Progenitor cell of endocrine pancreas (in vitro differentiated cells): ENCODE data around the gene PARP9. TPM values are rescaled to one million over a fixed set of nuclear protein-coding genes. Genes with fewer than 3 reads are reported as not detected.

ENCODE experiments used
- DNase-seq: peaks from one replicate; pipeline ENCODE4 v3.0.0; 2021; ENCODE audit warnings: low spot score; ENCODE audit not compliant: unreplicated experiment
- H3K27ac Mint-ChIP-seq: 2 replicates; pipeline ENCODE4 v1.8.0; 2021; ENCODE audit warnings: mild to moderate bottlenecking, moderate library complexity, mixed read lengths
- H3K27me3 Mint-ChIP-seq: 2 replicates; pipeline ENCODE4 v1.8.0; 2021; ENCODE audit warnings: mixed read lengths
- H3K36me3 Mint-ChIP-seq: 2 replicates; pipeline ENCODE4 v1.8.0; 2022; ENCODE audit warnings: mixed read lengths; ENCODE audit not compliant: insufficient read depth
- H3K4me1 Mint-ChIP-seq: 2 replicates; pipeline ENCODE4 v1.8.0; 2021; ENCODE audit warnings: low read depth, mixed read lengths
- H3K4me3 Mint-ChIP-seq: 2 replicates; pipeline ENCODE4 v1.8.0; 2021; ENCODE audit warnings: low read depth, mild to moderate bottlenecking, moderate library complexity, mixed read lengths
- H3K9me3 Mint-ChIP-seq: 2 replicates; pipeline ENCODE4 v1.8.0; 2021; ENCODE audit warnings: low read depth, mixed read lengths
- CTCF ChIP-seq: fragments of 200-600 bp; sonication (generic); IDR thresholded peaks from one replicate; pipeline ENCODE4 v1.5.0; 2021; ENCODE audit warnings: antibody characterized with exemption, mild to moderate bottlenecking; ENCODE audit not compliant: unreplicated experiment
- total RNA-seq: library from RNA; stranded (reverse); gene quantifications from 2 replicates; pipeline ENCODE4 v1.2.1, GENCODE V29; 2021

Gene PARP9
- total RNA-seq, 1 donor from 2014 or later = 11.3 TPM

GRCh38 chr3:122582390-122582789 lies 18.3 kb upstream of the PARP9 start:
- DNase-seq = no peak
- TF ChIP-seq CTCF = no peak
- peaks cover 5% of the 10 kb centered on the region for H3K36me3 Mint-ChIP-seq
- peaks cover 12% of the 10 kb centered on the region for H3K9me3 Mint-ChIP-seq
- H3K4me1 Mint-ChIP-seq = peaks cover 1% of the 10 kb centered on the region
- peaks cover 8% of the 10 kb centered on the region for H3K27me3 Mint-ChIP-seq
- no peak overlapping the region for H3K27ac Mint-ChIP-seq
- H3K4me3 Mint-ChIP-seq = no peak overlapping the region

GRCh38 chr3:122581622-122582021 lies 17.5 kb upstream of the PARP9 start:
- H3K9me3 Mint-ChIP-seq = peaks cover 12% of the 10 kb centered on the region
- H3K4me1 Mint-ChIP-seq = peaks cover 1% of the 10 kb centered on the region
- H3K4me3 Mint-ChIP-seq = no peak overlapping the region
- peaks cover 13% of the 10 kb centered on the region for H3K27me3 Mint-ChIP-seq
- DNase-seq = no peak
- no peak overlapping the region for H3K27ac Mint-ChIP-seq
- H3K36me3 Mint-ChIP-seq = peaks cover 5% of the 10 kb centered on the region
- no peak for TF ChIP-seq CTCF

- Mint-ChIP-seq H3K27me3 (peaks cover 13% of the 10 kb centered on the region), H3K36me3 (peaks cover 5% of the 10 kb centered on the region), H3K27ac (no peak overlapping the region), H3K4me1 (peaks cover 3% of the 10 kb centered on the region), H3K9me3 (peaks cover 12% of the 10 kb centered on the region), H3K4me3 (no peak overlapping the region)
- TF ChIP-seq CTCF = no peak
- DNase-seq = no peak
These were observed 16.4 kb upstream of the PARP9 start for GRCh38 chr3:122580470-122580869.

- no peak for DNase-seq
- H3K27ac Mint-ChIP-seq = no peak overlapping the region
- peaks cover 12% of the 10 kb centered on the region for H3K9me3 Mint-ChIP-seq
- peaks cover 5% of the 10 kb centered on the region for H3K36me3 Mint-ChIP-seq
- peaks cover 13% of the 10 kb centered on the region for H3K27me3 Mint-ChIP-seq
- TF ChIP-seq CTCF = no peak
- H3K4me1 Mint-ChIP-seq = peaks cover 6% of the 10 kb centered on the region
- H3K4me3 Mint-ChIP-seq = peak overlapping the region; percentile 75
These were observed 14.1 kb upstream of the PARP9 start for GRCh38 chr3:122578069-122578740.

GRCh38 chr3:122577409-122578031 lies 13.4 kb upstream of the PARP9 start, which contains the start of gene PARP15:
Gene PARP15 (plus strand): TSS chr3:122577650. CDS start chr3:122577668, 18 bp downstream.
- peaks cover 13% of the 10 kb centered on the region for H3K27me3 Mint-ChIP-seq
- H3K4me3 Mint-ChIP-seq = peak within 1 kb of the TSS; percentile 75
- peaks cover 9% of the 10 kb centered on the region for H3K9me3 Mint-ChIP-seq
- H3K36me3 Mint-ChIP-seq = peaks cover 3% of the 10 kb centered on the region
- DNase-seq = no peak
- H3K27ac Mint-ChIP-seq = no peak within 1 kb of the TSS
- TF ChIP-seq CTCF = no peak
- H3K4me1 Mint-ChIP-seq = peaks cover 9% of the 10 kb centered on the region
